GM18498 (cell line): ENCODE measurements around the gene EYA2.
"Not testable (repeated sequence)": the region's sequence is repeated elsewhere in the genome, so short reads cannot be mapped to it uniquely, and the experiment has no call there.

ENCODE experiments used
- ATAC-seq: cut with Tn5 transposase; IDR thresholded peaks from one replicate; pipeline ENCODE4 v1.9.1; 2021; ENCODE audit warnings: mild to moderate bottlenecking, moderate library complexity; ENCODE audit not compliant: unreplicated experiment

EYA2 gene

GRCh38 chr20:47160240-47160639 is 265.6 kb downstream of the EYA2 start:
- no peak for ATAC-seq

GRCh38 chr20:47160992-47161391 is 266.3 kb downstream of the EYA2 start:
- ATAC-seq, result no peak

- no peak for ATAC-seq
Measured at GRCh38 chr20:47161411-47161810, 266.8 kb downstream of the EYA2 start.

GRCh38 chr20:47164140-47164539 is 269.5 kb downstream of the EYA2 start:
- no peak for ATAC-seq

- no peak for ATAC-seq
Measured at GRCh38 chr20:47165376-47165865, 270.8 kb downstream of the EYA2 start.

GRCh38 chr20:47167846-47168245 is 273.2 kb downstream of the EYA2 start:
- no peak for ATAC-seq

DNA sequence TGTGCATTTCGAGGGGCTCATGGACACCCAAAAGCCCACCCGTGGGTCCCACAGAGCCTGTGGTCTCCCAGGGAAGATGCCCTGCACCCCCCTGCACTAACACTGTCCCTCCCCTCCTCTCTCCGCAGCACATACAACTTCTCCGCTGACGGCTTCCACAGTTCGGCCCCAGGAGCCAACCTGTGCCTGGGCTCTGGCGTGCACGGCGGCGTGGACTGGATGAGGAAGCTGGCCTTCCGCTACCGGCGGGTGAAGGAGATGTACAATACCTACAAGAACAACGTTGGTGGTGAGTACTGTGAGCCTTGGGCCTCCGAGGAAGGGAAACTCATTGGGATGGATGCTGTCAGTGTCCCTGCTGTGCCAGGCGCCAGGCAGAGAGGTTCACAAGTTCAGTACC is 277.9 kb downstream of the EYA2 start:
- ATAC-seq, result no peak

GRCh38 chr20:47173596-47174216 is 279.1 kb downstream of the EYA2 start:
- ATAC-seq, result no peak

- no peak for ATAC-seq
Measured at GRCh38 chr20:47174456-47175243, 280.0 kb downstream of the EYA2 start.

- no peak for ATAC-seq
Measured at GRCh38 chr20:47175493-47175892, 280.9 kb downstream of the EYA2 start.

DNA sequence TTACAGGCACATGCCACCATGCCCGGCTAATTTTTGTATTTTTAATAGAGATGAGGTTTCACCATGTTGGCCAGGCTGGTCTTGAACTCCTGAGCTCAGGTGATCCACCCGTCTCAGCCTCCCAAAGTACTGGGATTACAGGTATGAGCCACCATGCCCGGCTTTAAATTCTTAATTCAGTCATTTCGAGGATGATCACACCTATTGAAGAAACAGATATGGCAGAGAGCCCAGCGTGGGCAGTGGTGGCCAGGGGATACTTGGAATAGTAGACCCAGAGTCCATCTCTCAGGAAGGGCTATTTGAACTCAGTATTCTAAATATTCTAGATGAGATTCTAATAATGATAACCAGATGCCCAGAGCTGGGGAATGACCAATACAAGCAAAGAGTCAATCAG is 281.6 kb downstream of the EYA2 start:
- ATAC-seq, result not testable (repeated sequence)

GRCh38 chr20:47178277-47178676 is 283.6 kb downstream of the EYA2 start:
- no peak for ATAC-seq

GRCh38 chr20:47178851-47179250 is 284.2 kb downstream of the EYA2 start:
- no peak for ATAC-seq

DNA sequence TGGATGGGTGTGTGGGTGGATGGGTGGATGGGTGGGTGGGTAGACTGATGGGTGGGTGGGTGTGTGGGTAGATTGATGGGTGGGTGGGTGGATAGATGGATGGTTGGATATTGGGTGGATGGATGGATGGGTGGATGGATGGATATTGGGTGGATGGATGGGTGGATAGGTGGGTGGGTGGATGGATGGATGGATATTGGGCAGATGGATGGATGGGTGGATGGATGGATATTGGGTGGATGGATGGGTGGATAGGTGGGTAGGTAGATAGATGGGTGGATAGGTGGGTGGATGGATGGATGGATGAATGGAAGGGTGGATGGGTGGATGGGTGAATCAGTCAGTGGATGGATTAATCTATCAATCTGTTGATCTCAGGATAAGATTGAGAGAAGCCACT is 284.6 kb downstream of the EYA2 start:
- ATAC-seq, result no peak

- ATAC-seq, result no peak
Measured at GRCh38 chr20:47181056-47181862, 286.6 kb downstream of the EYA2 start.

DNA sequence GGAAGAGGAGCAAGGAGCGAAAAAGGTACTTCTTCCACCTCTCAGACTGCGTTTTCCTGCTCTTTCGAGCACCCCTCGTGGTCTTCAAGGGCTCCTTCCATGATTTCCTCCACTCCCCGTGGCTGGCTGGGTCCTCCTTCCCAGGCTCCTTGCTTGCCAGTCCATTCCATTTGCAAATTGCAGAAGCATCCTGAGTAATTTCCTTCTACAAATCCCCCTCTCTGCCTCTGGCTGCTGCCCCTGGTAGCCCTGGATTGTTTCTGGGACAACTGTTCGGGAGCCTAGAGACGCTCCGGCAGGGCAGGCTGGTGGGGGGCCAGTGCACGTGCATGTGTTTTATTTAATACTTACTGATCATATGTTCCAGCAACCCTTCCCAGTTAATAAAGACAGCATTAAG is 288.7 kb downstream of the EYA2 start:
- ATAC-seq, result no peak

DNA sequence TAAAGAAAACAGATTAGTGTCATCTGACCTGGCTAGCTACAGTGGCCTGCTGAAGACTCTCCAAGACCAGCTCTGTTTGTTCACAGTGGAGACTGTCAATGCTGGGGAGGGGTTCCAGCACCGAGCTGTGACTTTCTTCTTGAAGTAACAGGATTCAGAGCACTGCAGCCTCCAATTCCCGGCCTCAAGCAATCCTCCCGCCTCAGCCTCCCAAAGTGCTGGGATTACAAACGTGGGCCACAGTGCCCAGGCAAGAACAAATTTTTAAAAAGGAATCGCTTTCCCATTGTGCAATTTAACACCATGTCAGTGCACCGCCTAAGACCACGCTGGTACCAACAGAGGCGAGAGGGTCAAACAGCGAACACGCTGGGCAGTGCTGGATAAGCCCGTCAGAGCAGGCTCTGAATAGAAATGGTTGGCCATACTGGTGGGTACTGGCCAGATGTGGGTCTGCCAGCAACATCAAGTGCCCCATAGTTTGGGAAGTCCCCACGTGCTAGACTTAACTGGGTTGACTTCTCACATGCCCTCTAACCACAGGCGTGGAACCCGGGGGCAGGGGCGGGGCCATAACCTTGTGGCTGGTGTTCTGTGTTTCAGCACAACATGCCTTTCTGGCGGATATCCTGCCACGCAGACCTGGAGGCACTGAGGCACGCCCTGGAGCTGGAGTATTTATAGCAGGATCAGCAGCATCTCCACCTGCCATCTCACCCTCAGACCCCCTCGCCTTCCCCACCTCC is 293.0 kb downstream of the EYA2 start:
- ATAC-seq, result no peak

DNA sequence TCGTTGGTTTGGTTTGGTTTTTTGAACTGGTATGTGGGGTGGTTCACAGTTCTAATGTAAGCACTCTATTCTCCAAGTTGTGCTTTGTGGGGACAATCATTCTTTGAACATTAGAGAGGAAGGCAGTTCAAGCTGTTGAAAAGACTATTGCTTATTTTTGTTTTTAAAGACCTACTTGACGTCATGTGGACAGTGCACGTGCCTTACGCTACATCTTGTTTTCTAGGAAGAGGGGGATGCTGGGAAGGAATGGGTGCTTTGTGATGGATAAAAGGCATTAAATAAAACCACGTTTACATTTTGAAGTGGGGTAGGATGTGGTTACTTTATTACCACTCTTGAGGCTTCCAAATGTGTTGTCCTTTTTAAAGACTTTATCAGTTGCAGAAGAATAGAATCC is 293.9 kb downstream of the EYA2 start:
- no peak for ATAC-seq

GRCh38 chr20:47189060-47189459 is 294.4 kb downstream of the EYA2 start:
- no peak for ATAC-seq

DNA sequence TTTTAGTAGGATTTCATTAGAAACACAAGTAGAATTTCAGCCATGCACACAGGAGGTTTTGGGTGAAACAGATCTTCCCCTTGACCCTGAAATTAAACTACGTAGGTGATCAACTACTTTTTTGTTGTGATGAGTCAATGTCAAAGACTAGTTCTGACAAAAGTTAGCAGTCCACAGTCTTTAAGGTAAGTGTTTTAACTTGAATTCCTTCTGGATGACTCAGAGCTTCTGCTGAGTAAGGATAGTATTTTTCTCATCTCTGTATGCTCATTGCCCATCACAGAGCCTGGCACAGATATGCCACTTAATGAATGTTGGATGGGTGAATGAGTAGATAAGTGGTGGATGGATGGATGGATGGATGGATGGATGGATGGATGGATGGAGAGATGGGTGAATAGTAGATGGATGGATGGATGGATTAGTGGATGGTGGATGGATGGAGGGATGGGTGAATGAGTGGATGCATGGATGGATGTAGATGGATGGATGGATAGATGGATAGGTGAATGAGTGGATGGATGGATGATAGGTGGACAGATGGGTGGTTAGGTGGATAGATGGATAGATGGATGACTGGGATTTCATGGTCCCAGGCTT is 296.5 kb downstream of the EYA2 start:
- no peak for ATAC-seq

GRCh38 chr20:47191956-47192355 is 297.3 kb downstream of the EYA2 start:
- no peak for ATAC-seq
